ENCODE data around the gene MSANTD2.

The MSANTD2 gene

DNA sequence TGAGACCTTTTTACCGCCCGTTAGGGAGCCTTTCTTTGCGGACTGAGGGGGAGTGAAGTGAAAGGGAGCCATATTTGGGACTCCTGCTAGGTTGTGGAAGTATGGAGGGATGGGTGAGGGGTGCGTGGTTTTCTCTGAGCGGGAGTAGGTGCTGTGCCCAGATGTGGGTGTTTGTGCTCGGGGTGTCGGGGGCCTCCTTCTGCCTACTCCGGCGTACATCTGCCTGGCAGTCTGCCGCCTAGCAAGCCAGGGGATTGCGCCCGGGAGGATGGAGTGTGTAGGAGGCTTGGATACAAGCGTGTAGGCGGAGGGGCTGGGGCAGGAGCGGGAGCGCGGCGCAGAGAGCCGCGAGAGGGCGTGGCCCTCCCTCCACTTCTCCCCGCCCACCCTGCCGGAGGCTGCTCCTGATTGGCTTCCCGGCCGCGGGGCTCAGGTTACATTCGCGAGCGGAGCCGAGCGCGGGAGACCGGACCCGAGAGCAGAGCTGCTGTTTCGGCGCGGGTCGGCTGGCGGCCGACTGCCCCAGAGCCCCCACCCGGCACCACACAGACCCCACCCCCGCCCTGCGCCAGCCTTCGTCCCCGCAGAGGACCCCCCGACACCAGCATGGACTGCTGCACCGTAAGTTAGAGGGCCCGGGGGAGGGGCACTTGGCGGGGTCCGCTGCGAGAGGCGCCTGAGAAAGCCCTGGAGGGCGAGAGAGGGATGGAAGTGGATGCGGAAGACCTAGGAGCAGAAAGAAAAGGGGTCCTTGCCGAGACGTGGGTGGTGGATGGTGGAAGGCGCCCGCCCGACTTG is 60.5 kb downstream of the MSANTD2 start, which contains the start of gene NRGN:
TSS of gene NRGN (plus strand) at position 464 of the 798 bp plus-strand sequence. CDS start at position 607, 143 bp downstream.
- H3K9me3 ChIP-seq (ENCODE audit: insufficient read depth, low read length), result no peaks in the 10 kb centered on the region
- TF ChIP-seq EZH2phosphoT487 (IDR thresholded peaks at IDR 0.05; ENCODE audit: low read depth), result no peak
- TF ChIP-seq, protein P1, sequence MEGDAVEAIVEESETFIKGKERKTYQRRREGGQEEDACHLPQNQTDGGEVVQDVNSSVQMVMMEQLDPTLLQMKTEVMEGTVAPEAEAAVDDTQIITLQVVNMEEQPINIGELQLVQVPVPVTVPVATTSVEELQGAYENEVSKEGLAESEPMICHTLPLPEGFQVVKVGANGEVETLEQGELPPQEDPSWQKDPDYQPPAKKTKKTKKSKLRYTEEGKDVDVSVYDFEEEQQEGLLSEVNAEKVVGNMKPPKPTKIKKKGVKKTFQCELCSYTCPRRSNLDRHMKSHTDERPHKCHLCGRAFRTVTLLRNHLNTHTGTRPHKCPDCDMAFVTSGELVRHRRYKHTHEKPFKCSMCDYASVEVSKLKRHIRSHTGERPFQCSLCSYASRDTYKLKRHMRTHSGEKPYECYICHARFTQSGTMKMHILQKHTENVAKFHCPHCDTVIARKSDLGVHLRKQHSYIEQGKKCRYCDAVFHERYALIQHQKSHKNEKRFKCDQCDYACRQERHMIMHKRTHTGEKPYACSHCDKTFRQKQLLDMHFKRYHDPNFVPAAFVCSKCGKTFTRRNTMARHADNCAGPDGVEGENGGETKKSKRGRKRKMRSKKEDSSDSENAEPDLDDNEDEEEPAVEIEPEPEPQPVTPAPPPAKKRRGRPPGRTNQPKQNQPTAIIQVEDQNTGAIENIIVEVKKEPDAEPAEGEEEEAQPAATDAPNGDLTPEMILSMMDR (IDR thresholded peaks at IDR 0.05; ENCODE audit: low read depth, low read length), result no peak
- H3K79me2 ChIP-seq (ENCODE audit: low read length), result no peaks in the 10 kb centered on the region
- H3K4me3 ChIP-seq (ENCODE audit: low read length), result peak within 1 kb of the TSS; percentile 78
- H3K27ac ChIP-seq (ENCODE audit: low read length), result no peak within 1 kb of the TSS
- H3K9ac ChIP-seq (ENCODE audit: low read length), result peak within 1 kb of the TSS; percentile 59
- peak within 1 kb of the TSS; percentile 88 for H3K4me2 ChIP-seq (ENCODE audit: low read length)
- peaks cover 27% of the 10 kb centered on the region for H3K27me3 ChIP-seq (ENCODE audit: low read depth, low read length)
- H3K4me1 ChIP-seq (ENCODE audit: low read length), result peaks cover 9% of the 10 kb centered on the region
- H4K20me1 ChIP-seq (ENCODE audit: insufficient read depth, low read length), result no peaks in the 10 kb centered on the region
- no peaks in the 10 kb centered on the region for H3K36me3 ChIP-seq (replicated peaks; ENCODE audit: low read depth, low read length)
- peak within 1 kb of the TSS; percentile 79 for H2AFZ ChIP-seq (ENCODE audit: low read depth, low read length)

DNA sequence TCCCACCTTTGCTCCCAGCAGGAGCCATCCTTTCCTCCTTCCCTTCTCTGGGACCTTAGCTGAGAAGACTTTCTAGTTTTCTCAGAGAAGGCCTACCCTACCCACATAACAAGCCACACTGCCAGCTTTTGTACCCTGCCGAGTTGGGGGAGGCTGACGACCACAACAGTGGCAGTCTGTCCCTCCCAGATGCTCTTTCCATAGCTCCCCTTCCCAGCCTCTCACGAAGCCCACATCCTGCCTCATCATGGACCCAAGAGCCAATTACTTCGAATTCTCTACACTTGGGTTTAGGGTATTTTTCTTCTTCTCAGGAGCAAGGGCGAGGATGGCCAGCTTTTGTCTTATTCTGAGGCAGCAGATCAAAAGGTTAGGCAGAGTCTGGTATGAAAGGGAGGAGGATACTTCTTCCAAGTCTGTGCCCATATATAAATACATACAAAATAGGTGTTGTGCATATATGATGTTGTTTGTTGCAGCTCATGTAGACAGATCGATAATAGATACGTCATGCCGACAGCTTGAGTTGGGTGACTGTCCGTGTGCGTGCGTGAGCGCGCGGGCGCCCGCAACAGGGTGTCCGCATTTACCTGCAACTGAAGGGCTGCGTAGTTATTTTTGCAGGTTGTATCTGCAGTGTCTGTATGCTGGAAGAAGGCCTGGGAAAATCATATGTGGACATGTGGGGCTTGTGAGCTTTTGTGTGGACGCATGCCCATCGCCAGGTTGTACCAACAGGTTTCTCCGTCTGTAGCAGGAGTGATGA is 61.3 kb downstream of the MSANTD2 start:
- Histone ChIP-seq H3K4me1 (ENCODE audit: low read length) (peaks cover 9% of the 10 kb centered on the region), H3K36me3 (replicated peaks; ENCODE audit: low read depth, low read length) (no peaks in the 10 kb centered on the region), H3K79me2 (ENCODE audit: low read length) (no peaks in the 10 kb centered on the region), H3K4me2 (ENCODE audit: low read length) (peak overlapping the region; percentile 88), H2AFZ (ENCODE audit: low read depth, low read length) (no peak overlapping the region), H3K27me3 (ENCODE audit: low read depth, low read length) (peaks cover 31% of the 10 kb centered on the region), H3K27ac (ENCODE audit: low read length) (no peak overlapping the region), H3K9ac (ENCODE audit: low read length) (peak overlapping the region; percentile 53), H3K4me3 (ENCODE audit: low read length) (peak overlapping the region; percentile 78), H3K9me3 (ENCODE audit: insufficient read depth, low read length) (no peaks in the 10 kb centered on the region), H4K20me1 (ENCODE audit: insufficient read depth, low read length) (no peaks in the 10 kb centered on the region)
- no peak for TF ChIP-seq EZH2phosphoT487 (IDR thresholded peaks at IDR 0.05; ENCODE audit: low read depth)
- TF ChIP-seq, protein P1 (IDR thresholded peaks at IDR 0.05; ENCODE audit: low read depth, low read length), result no peak

GRCh38 chr11:124737638-124738305 is 62.4 kb downstream of the MSANTD2 start:
- H2AFZ ChIP-seq (ENCODE audit: low read depth, low read length), result no peak overlapping the region
- H3K27ac ChIP-seq (ENCODE audit: low read length), result no peak overlapping the region
- no peak overlapping the region for H3K4me3 ChIP-seq (ENCODE audit: low read length)
- H3K4me2 ChIP-seq (ENCODE audit: low read length), result no peak overlapping the region
- H3K36me3 ChIP-seq (replicated peaks; ENCODE audit: low read depth, low read length), result no peaks in the 10 kb centered on the region
- no peak for TF ChIP-seq EZH2phosphoT487 (IDR thresholded peaks at IDR 0.05; ENCODE audit: low read depth)
- TF ChIP-seq, protein P1 (IDR thresholded peaks at IDR 0.05; ENCODE audit: low read depth, low read length), result no peak
- H3K9ac ChIP-seq (ENCODE audit: low read length), result no peak overlapping the region
- peaks cover 9% of the 10 kb centered on the region for H3K4me1 ChIP-seq (ENCODE audit: low read length)
- H3K79me2 ChIP-seq (ENCODE audit: low read length), result no peaks in the 10 kb centered on the region
- H3K9me3 ChIP-seq (ENCODE audit: insufficient read depth, low read length), result no peaks in the 10 kb centered on the region
- no peaks in the 10 kb centered on the region for H4K20me1 ChIP-seq (ENCODE audit: insufficient read depth, low read length)
- H3K27me3 ChIP-seq (ENCODE audit: low read depth, low read length), result peaks cover 31% of the 10 kb centered on the region
